ENCODE measurements around the gene ST6GALNAC3.
"Not testable (repeated sequence)": the region's sequence is repeated elsewhere in the genome, so short reads cannot be mapped to it uniquely, and the experiment has no call there.

ST6GALNAC3 gene

DNA sequence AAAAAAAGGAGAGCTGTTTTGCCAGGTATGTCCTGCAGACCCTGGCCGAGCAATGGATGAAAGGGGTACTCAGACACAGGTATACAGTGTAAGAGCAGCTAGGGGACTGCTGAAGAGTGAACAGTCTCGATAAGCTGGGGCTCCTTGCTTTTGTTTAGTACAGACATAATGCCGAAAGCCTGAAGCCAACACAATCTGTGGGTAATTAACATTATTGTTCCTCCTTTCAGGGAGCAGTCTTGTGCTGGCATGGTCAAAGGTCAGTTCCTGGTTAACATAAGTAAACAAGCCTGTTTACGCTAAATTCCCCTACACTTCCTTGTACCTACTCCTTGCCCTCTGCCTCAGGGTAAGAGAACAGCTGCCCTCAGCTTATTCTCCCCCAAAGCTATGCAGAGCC, 520.5 kb downstream of the ST6GALNAC3 start:
- DNase-seq: no peak

DNA sequence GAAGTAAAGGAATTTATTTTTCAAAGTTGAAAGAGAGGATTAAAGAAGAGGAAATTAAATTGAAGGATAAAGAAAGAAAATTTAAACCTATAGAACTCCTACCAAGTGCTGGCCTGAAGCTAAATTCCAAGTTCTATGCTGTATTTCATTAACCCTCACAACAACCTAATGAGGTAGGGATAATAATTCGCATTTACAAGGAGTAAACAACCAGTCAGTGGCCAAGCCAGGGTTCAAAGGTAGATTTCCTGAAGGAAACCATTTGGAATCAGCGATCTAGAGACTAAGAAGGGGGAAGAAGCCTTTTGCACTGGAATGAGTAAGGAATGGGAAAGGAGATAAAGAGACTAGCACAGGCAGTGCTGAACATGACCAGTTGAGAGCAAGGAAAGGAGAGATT, 526.9 kb downstream of the ST6GALNAC3 start:
- DNase-seq: no peak

DNA sequence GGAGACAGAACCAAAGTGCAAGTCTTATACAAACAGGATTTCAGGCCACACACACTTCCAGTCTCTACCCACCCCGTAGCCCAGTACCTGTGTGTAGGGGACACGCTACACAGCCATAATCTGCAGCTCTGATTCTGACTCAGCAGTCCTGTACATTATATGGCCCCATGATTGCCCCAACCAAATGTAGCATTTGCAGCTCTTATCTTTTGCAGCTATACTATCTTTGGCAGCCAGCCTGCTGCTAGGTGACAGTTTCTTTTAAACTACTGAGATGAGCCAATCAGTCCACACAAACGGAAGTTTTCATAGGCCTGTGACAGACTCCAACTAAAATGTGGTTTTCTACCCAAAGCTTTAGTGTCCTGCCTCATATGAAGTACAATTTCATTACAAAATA, 533.2 kb downstream of the ST6GALNAC3 start:
- DNase-seq: no peak

GRCh38 chr1:76611770-76612445, 537.4 kb downstream of the ST6GALNAC3 start:
- no peak for DNase-seq

- DNase-seq: no peak
Observed at GRCh38 chr1:76613886-76614285, 539.3 kb downstream of the ST6GALNAC3 start.

DNA sequence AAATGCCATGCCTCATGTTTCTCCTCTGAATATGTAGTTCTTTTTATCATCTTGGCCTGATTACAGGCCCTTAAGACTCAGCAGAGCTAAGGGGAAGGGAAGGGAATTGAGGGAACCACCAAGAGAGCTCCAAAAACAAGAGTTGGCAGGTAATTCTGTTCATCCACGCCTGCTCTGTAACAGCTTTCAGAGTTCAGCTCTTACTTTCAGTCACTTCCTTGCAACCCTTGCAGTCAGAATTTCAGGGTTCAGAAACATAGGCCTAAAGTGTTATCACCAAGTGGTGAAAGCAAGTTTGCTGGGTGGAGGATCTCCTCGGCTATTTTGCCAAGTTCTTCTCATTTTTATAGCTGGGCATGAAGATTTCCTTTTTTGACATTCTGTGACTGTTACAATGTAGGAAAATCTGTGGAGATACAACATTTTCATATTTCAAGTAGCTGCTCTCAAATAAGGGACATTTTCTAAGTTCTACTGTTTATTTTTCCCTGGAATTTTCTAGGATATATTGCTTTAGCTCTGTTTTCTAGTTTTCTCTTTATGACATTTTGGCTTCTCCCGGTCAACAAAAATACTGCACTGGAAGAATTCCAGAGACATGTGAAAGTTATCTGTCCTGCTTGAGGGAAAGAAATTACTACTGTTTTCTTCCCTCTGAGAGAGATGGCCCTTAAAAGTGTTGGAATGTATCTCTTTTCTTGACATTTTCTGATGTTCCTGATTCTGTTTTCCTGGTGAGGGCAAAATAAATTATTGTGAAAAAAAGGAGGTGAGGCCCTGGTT, 540.9 kb downstream of the ST6GALNAC3 start:
- no peak for DNase-seq

DNA sequence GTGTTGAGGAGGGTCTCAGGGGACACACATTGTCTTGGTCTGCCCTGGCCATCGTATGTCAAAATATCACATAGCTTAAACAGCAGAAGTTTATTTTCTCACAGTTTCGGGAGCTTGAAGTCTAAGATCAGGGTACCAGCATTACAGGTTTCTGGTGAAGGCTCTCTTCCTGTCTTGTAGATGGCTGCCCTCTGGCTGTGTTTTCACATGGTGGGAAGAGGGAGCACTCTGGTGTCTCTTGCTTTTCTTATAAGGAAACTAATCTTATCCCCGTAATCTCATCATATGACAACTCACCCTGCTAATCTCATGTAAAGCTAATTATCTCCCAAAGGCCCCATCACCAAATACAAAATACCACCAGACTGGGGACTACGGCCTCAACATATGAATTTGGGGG, 545.8 kb downstream of the ST6GALNAC3 start:
- no peak for DNase-seq

GRCh38 chr1:76622774-76623528, 548.4 kb downstream of the ST6GALNAC3 start:
- DNase-seq: no peak

- DNase-seq: no peak
Observed at GRCh38 chr1:76625886-76626678, 551.5 kb downstream of the ST6GALNAC3 start.

DNA sequence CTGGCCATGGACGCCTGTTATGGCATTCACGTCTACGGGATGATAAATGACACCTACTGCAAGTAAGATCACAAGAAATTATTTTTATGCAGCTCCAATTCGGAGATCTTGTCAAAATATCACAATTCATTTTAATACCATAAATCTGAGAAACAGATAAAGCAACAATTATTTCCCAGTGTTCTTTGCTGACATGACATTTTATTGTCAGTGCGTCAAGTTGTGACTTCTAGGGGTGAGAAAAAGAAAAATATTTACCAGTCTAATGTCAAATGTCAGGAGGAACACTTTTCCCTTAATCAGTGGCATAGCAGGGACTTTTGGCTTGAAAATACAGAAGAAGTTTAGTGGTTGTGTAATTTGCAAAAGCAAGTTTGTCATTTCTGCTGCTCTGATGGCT, 553.0 kb downstream of the ST6GALNAC3 start:
- no peak for DNase-seq

GRCh38 chr1:76627901-76628300, 553.4 kb downstream of the ST6GALNAC3 start:
- no peak for DNase-seq

DNA sequence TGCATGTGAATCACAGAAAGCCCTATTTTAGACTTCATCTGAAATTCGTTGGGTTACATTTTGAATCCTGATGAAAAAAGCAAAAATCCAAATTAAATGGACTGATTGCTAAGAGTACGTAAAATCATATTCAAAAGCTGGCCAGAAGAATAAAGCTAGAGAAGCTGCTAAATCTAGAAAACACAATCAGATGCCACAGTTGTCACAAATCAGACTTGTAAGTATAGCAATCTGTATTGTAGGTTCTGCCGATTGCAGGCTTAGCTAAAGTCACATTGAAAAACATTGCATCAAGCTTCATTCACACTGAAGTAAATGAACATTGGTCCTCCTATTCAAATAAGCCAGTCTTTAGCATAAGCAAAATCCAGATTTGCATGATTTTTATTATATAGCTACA, 557.6 kb downstream of the ST6GALNAC3 start:
- DNase-seq: no peak

DNA sequence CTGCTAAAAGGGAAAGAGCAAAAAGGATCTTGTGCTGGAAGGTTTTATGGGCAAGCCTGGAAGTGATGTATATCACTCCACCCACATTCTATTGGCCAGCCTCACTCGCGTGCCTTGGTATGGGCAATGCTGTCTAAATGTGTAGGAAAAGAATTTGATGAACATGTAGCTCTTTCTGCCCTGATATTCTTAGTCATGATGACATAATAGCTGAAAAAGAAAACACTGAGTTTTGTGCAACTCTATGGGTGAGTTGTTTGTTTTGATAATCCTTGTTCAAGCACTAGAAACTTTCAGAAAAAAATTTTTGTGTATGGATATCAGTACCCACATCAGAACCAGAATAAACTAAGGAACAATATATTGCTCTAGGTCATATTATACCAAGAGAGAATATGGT, 561.2 kb downstream of the ST6GALNAC3 start:
- no peak for DNase-seq

- DNase-seq: no peak
Observed at GRCh38 chr1:76639181-76639580, 564.6 kb downstream of the ST6GALNAC3 start.

- no peak for DNase-seq
Observed at GRCh38 chr1:76640092-76640491, 565.5 kb downstream of the ST6GALNAC3 start.

DNA sequence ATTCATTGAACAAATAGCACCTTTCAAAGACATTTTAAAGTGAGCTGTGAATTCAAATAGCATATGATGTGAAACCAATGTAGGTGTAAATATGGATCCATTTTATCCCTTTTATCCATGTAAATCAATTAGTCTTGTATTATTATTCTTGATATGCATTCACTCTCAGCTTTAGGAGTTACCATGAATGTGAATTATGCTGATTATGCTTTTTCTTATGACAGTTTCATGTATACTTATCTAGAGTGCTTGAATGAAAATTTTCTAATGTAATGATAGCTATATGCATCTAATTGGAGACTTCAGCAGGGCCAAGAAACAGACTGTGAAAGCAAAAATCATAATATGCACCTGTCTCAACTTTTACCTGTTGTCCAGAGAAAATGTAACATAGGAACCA, 566.2 kb downstream of the ST6GALNAC3 start:
- DNase-seq: no peak

DNA sequence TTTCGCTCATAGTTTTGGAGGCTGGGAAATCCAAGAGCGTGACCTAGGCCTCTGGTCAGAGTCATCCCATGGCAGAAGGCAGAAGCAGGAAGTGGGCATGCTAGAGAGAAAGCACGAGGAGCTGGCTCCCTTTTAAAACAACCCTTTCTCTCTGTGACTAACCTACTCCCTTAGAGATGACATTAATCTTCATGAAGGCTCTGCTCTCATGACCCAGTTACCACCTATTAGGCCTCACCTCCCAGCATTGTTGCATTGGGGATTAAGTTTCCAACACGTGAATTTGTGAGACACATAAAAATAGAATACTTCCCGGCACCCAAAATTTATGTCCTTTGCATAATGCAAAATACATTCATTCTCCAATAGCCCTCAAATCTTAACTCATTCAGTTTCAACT, 569.6 kb downstream of the ST6GALNAC3 start:
- no peak for DNase-seq

GRCh38 chr1:76652860-76653259, 578.3 kb downstream of the ST6GALNAC3 start:
- not testable (repeated sequence) for DNase-seq

- DNase-seq: no peak
Observed at GRCh38 chr1:76657623-76658022, 583.1 kb downstream of the ST6GALNAC3 start.

GRCh38 chr1:76659171-76659940, 584.8 kb downstream of the ST6GALNAC3 start:
- no peak for DNase-seq

DNA sequence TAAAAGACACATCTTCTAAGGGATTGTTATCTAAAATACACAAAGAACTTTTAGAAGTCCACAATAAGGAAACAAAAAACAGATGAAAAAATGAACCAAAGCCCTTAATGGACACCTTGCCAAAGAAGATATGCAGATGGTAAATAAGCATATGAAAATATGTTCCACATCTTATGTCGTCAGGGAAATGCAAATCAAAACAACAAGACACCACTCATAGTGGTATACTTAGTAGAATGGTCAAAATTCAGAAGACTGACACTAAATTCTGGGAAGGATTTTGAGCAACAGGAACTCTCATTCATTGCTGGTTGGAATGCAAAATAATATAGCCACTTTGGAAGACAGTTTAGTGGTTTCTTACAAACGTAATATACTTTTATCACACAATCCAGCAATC, 587.0 kb downstream of the ST6GALNAC3 start:
- no peak for DNase-seq

DNA sequence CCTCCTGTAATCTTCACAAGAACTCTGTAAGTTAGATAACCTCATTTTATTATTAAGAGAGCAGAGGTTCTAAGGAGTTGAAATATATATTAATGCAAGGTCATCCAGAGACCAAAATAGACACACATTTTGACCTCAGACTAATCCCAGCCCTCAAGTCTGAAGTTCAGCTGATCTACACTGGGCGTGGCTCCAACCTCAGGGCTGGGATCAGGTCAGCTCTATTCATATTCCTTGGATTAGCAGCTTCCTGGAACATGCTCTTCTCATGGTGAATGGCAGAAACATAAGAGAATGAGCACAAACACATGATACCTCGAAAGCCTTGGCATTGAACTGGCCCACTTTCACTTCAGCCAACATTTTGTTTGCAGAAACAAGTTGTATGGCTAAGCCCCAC, 592.0 kb downstream of the ST6GALNAC3 start:
- no peak for DNase-seq

All from NCI-H2029 (cell line).